PC-3 (cell line): ENCODE measurements around the gene OTC. TPM values are rescaled to one million over a fixed set of nuclear protein-coding genes. Genes with fewer than 3 reads are reported as not detected.

Experiments used
- ATAC-seq: fragments of 200-7000 bp; cut with Tn5 transposase; 2 replicates; pipeline ENCODE4 v1.9.1; 2020; ENCODE audit warnings: mild to moderate bottlenecking, moderate library complexity
- BruUV-seq: library from RNA; stranded (reverse); fragments of 400-500 nt; replicated peaks from 2 replicates; lab custom pipeline; 2021; lab: Mats Ljungman, UMichigan
- CTCF ChIA-PET: fragments of 300-600 bp; sonication (Branson Sonifier 250); formaldehyde crosslinking; loops from one replicate; lab custom pipeline; 2022; ENCODE audit warnings: antibody characterized with exemption; lab: Charles Lee
- POLR2A ChIA-PET: fragments of 300-600 bp; sonication (Branson Sonifier 250); formaldehyde crosslinking; loops from one replicate; lab custom pipeline; 2022; ENCODE audit warnings: antibody characterized with exemption; ENCODE audit not compliant: unreplicated experiment; lab: Charles Lee
- DNase-seq: peaks from one replicate; pipeline ENCODE4 v3.0.0-alpha.2; 2015
- H2AFZ ChIP-seq: fragments of 300-600 bp; sonication (generic); 2 replicates; pipeline ENCODE4 v1.6.0; 2016; ENCODE audit warnings: antibody characterized with exemption, low read length
- H3F3A ChIP-seq: fragments of 300-600 bp; sonication (generic); one replicate; pipeline ENCODE4 v1.6.0; 2017; ENCODE audit warnings: antibody characterized with exemption, low read length, control low read depth, mild to moderate bottlenecking; ENCODE audit not compliant: unreplicated experiment
- H3K27ac ChIP-seq: fragments of 300-600 bp; sonication (generic); 2 replicates; pipeline ENCODE4 v1.5.1; 2016; ENCODE audit warnings: mild to moderate bottlenecking, low read length
- H3K27me3 ChIP-seq: fragments of 300-600 bp; sonication (generic); 2 replicates; pipeline ENCODE4 v1.6.1; 2016; ENCODE audit warnings: low read length, mixed read lengths
- H3K36me3 ChIP-seq: fragments of 300-600 bp; sonication (generic); 2 replicates; pipeline ENCODE4 v1.6.1; 2016; ENCODE audit warnings: low read depth, mixed run types, low read length, mixed read lengths
- H3K4me1 ChIP-seq: fragments of 300-600 bp; sonication (generic); 2 replicates; pipeline ENCODE4 v1.5.1; 2016; ENCODE audit warnings: low read length; ENCODE audit not compliant: insufficient read depth
- H3K4me2 ChIP-seq: fragments of 300-600 bp; sonication (generic); 2 replicates; pipeline ENCODE4 v1.6.0; 2016; ENCODE audit warnings: low read length
- H3K4me3 ChIP-seq: fragments of 300-600 bp; sonication (generic); 2 replicates; pipeline ENCODE4 v1.5.1; 2016; ENCODE audit warnings: mild to moderate bottlenecking, low read length, mixed read lengths
- H3K79me2 ChIP-seq: fragments of 300-600 bp; sonication (generic); 2 replicates; pipeline ENCODE4 v1.6.1; 2017; ENCODE audit warnings: low read length, mixed read lengths
- H3K9ac ChIP-seq: fragments of 300-600 bp; sonication (generic); 2 replicates; pipeline ENCODE4 v1.6.0; 2016; ENCODE audit warnings: mild to moderate bottlenecking, low read length
- H3K9me2 ChIP-seq: fragments of 300-600 bp; sonication (generic); replicated peaks from 2 replicates; pipeline ENCODE4 v1.6.1; 2016; ENCODE audit warnings: mixed run types, low read length, mixed read lengths
- H3K9me3 ChIP-seq: fragments of 300-600 bp; sonication (generic); 2 replicates; pipeline ENCODE4 v1.6.1; 2016; ENCODE audit warnings: low read length, mixed read lengths
- H4K20me1 ChIP-seq: fragments of 300-600 bp; sonication (generic); 2 replicates; pipeline ENCODE4 v1.6.1; 2016; ENCODE audit warnings: low read length, mixed read lengths
- CTCF ChIP-seq: fragments of 300-600 bp; sonication (generic); conservative IDR thresholded peaks from 2 replicates; pipeline ENCODE4 v1.5.1; 2017; ENCODE audit warnings: antibody characterized with exemption, low read depth, mild to moderate bottlenecking, low read length
- EZH2 ChIP-seq: fragments of 300-600 bp; sonication (generic); IDR thresholded peaks from one replicate; pipeline ENCODE4 v1.6.1; 2017; ENCODE audit warnings: antibody characterized with exemption, mild to moderate bottlenecking, low read length; ENCODE audit not compliant: unreplicated experiment
- EZH2phosphoT487 ChIP-seq: fragments of 300-600 bp; sonication (generic); IDR thresholded peaks from 2 replicates; pipeline ENCODE4 v1.6.1; 2018; ENCODE audit warnings: mild to moderate bottlenecking, antibody characterized with exemption, low read length, borderline replicate concordance
- intact Hi-C: fragments of 100-400 bp; cut with micrococcal nuclease; formaldehyde crosslinking; loops from 2 replicates; pipeline ENCODE4 v1.9.0; 2023
- total RNA-seq: library from RNA; depleted of rRNA; stranded (reverse); fragments of >200 nt; gene quantifications from 2 replicates; pipeline ENCODE4 v1.2.3, GENCODE V29; 2014

Gene OTC
- total RNA-seq, 1 experiment from 2014 or later = not detected

GRCh38 chrX:38426785-38427184 lies 74.4 kb downstream of the OTC start:
- DNase-seq = peak; percentile 8
- H3F3A ChIP-seq = no peaks in the 10 kb centered on the region
- H3K27ac ChIP-seq = no peak overlapping the region
- intact Hi-C loops = no loop called here
- H3K9me2 ChIP-seq = no peaks in the 10 kb centered on the region
- ATAC-seq = no peak
- BruUV-seq = no TSS peak
- no peaks in the 10 kb centered on the region for H3K4me1 ChIP-seq
- no peaks in the 10 kb centered on the region for H3K9me3 ChIP-seq
- TF ChIP-seq EZH2 (no peak), CTCF (no peak), EZH2phosphoT487 (no peak)
- H4K20me1 ChIP-seq = no peaks in the 10 kb centered on the region
- no peak overlapping the region for H3K4me3 ChIP-seq
- no peak overlapping the region for H2AFZ ChIP-seq
- H3K4me2 ChIP-seq = no peak overlapping the region
- no peaks in the 10 kb centered on the region for H3K79me2 ChIP-seq
- ChIA-PET CTCF (no interaction called here), POLR2A (no interaction called here)
- peaks cover 6% of the 10 kb centered on the region for H3K27me3 ChIP-seq
- no peak overlapping the region for H3K9ac ChIP-seq
- no peaks in the 10 kb centered on the region for H3K36me3 ChIP-seq

GRCh38 chrX:38431525-38431924 lies 79.1 kb downstream of the OTC start:
- no peaks in the 10 kb centered on the region for H3K9me3 ChIP-seq
- H3K79me2 ChIP-seq = no peaks in the 10 kb centered on the region
- ChIA-PET CTCF (no interaction called here), POLR2A (no interaction called here)
- no peaks in the 10 kb centered on the region for H3F3A ChIP-seq
- no peak overlapping the region for H3K9ac ChIP-seq
- H3K27ac ChIP-seq = no peak overlapping the region
- DNase-seq (no peak), ATAC-seq (no peak)
- intact Hi-C loops = no loop called here
- BruUV-seq = no TSS peak
- peaks cover 9% of the 10 kb centered on the region for H3K27me3 ChIP-seq
- H3K4me2 ChIP-seq = no peak overlapping the region
- H2AFZ ChIP-seq = no peak overlapping the region
- H4K20me1 ChIP-seq = no peaks in the 10 kb centered on the region
- H3K36me3 ChIP-seq = no peaks in the 10 kb centered on the region
- no peak for TF ChIP-seq CTCF
- TF ChIP-seq EZH2 = no peak
- no peak for TF ChIP-seq EZH2phosphoT487
- no peaks in the 10 kb centered on the region for H3K9me2 ChIP-seq
- H3K4me1 ChIP-seq = no peaks in the 10 kb centered on the region
- no peak overlapping the region for H3K4me3 ChIP-seq

DNA sequence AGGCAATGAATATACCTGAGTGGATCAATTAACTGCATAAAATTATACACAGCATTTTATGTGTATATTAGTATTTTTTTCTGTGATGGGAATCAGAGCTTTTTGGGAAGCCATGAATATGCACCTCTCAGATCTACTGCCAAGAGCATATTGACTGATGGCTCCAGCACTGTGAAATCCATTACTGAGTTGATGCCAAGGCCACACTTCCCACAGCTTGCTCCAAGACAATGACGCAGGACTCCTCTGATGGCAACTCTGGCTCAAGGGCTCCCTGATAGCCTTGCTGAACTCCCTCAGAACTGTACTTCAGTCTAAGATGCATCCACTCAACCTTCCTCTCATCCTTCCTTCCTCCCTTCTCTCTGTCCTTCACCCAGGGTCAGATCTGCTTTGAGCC lies 82.7 kb downstream of the OTC start:
- TF ChIP-seq CTCF = no peak
- no peaks in the 10 kb centered on the region for H3K79me2 ChIP-seq
- no peak overlapping the region for H3K9ac ChIP-seq
- POLR2A ChIA-PET = no interaction called here
- H3K4me3 ChIP-seq = no peak overlapping the region
- H3K4me1 ChIP-seq = no peaks in the 10 kb centered on the region
- H3F3A ChIP-seq = no peaks in the 10 kb centered on the region
- H3K9me3 ChIP-seq = no peaks in the 10 kb centered on the region
- intact Hi-C loops = no loop called here
- no peaks in the 10 kb centered on the region for H4K20me1 ChIP-seq
- H3K4me2 ChIP-seq = no peak overlapping the region
- no TSS peak for BruUV-seq
- H3K36me3 ChIP-seq = no peaks in the 10 kb centered on the region
- no peak overlapping the region for H3K27ac ChIP-seq
- no peaks in the 10 kb centered on the region for H3K9me2 ChIP-seq
- CTCF ChIA-PET = no interaction called here
- DNase-seq (no peak), ATAC-seq (no peak)
- H3K27me3 ChIP-seq = peaks cover 9% of the 10 kb centered on the region; the same call in 1 of the 2 replicates
- H2AFZ ChIP-seq = no peak overlapping the region
